ENCODE measurements around the gene SPI1. TPM values are rescaled to one million over a fixed set of nuclear protein-coding genes. Genes with fewer than 3 reads are reported as not detected.

Gene SPI1
- total RNA-seq, 1 donor from 2014 or later: not detected

DNA sequence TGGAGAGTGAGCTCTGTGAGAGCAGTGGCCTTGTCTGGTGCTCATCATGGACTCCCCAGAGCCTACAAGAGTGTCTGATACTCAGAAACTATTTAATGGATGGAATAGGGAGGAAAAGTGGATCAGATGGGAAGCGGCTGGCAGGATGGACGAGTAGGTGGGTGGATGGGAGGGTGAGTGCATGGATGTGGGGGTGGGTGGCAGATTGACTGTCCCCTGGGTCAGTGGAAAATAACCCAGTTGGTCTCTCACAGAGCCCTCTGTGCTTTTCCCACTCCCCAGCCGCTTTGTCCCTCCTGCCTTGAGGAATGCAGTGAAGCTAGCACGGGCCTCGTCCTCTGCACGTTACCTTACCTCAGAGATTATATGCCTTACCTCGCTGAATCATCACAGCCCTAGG, 5.9 kb downstream of the SPI1 start:
- TF ChIP-seq CTCF (IDR thresholded peaks at IDR 0.05; ENCODE audit: insufficient read depth, low read depth, low read length) (no peak), EZH2 (IDR thresholded peaks at IDR 0.05; ENCODE audit: insufficient read depth, low read length) (no peak)
- H3K36me3 ChIP-seq (ENCODE audit: insufficient read depth, low read length): no peaks in the 10 kb centered on the region
- H4K20me1 ChIP-seq (ENCODE audit: insufficient read depth, low read length): no peaks in the 10 kb centered on the region
- no peaks in the 10 kb centered on the region for H3K27me3 ChIP-seq (ENCODE audit: insufficient read depth, low read length)
- DNase-seq (ENCODE audit: low read depth): no peak
- Mint-ChIP-seq H3K27me3 (ENCODE audit: low read depth, unreplicated experiment) (peaks cover 7% of the 10 kb centered on the region), H3K27ac (ENCODE audit: unreplicated experiment) (no peak overlapping the region), H3K4me3 (ENCODE audit: unreplicated experiment) (no peak overlapping the region), H3K9me3 (ENCODE audit: unreplicated experiment) (no peaks in the 10 kb centered on the region), H3K4me1 (ENCODE audit: low read depth, unreplicated experiment) (peaks cover 11% of the 10 kb centered on the region), H3K36me3 (ENCODE audit: low read depth, unreplicated experiment) (no peaks in the 10 kb centered on the region)
- H3K4me1 ChIP-seq (ENCODE audit: insufficient read depth, low read length): peaks cover 6% of the 10 kb centered on the region
- no peak overlapping the region for H3K27ac ChIP-seq (ENCODE audit: low read depth, low read length)
- FAIRE-seq: no peak
- no peak overlapping the region for H2AFZ ChIP-seq (ENCODE audit: low read depth, low read length)
- no peak overlapping the region for H3K4me3 ChIP-seq (ENCODE audit: insufficient read depth, low read depth, low read length)
- no peaks in the 10 kb centered on the region for H3K79me2 ChIP-seq (ENCODE audit: insufficient read depth, low read length)
- H3K4me2 ChIP-seq (ENCODE audit: low read length): no peak overlapping the region
- no peak overlapping the region for H3K9ac ChIP-seq (ENCODE audit: low read length)
- H3K9me3 ChIP-seq (ENCODE audit: insufficient read depth, low read depth, low read length): no peaks in the 10 kb centered on the region

DNA sequence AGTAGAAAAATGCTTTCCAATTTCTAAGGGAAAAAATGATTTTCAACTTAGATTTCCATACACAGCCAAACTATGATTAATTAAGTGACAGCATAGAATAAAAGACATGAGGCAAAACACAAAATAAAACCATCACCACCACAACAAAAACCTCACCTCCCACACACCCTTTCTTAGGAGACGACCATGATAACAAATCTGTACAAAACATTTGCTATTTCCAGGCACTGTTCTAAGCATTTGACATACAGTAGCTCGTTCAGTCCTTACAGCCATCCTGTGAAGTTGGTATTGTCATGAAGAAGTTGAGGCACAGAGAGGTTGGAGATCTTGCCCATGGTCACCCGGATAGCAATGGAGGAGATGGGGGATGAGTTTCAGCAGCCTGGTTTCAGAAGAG, 8.7 kb downstream of the SPI1 start:
- no peaks in the 10 kb centered on the region for H3K36me3 ChIP-seq (ENCODE audit: insufficient read depth, low read length)
- peaks cover 5% of the 10 kb centered on the region for H3K4me1 ChIP-seq (ENCODE audit: insufficient read depth, low read length)
- no peaks in the 10 kb centered on the region for H3K36me3 Mint-ChIP-seq (ENCODE audit: low read depth, unreplicated experiment)
- DNase-seq (ENCODE audit: low read depth) (no peak), FAIRE-seq (no peak)
- H2AFZ ChIP-seq (ENCODE audit: low read depth, low read length): no peak overlapping the region
- no peak overlapping the region for H3K4me2 ChIP-seq (ENCODE audit: low read length)
- H3K4me3 ChIP-seq (ENCODE audit: insufficient read depth, low read depth, low read length): no peak overlapping the region
- H3K4me1 Mint-ChIP-seq (ENCODE audit: low read depth, unreplicated experiment): peaks cover 6% of the 10 kb centered on the region
- no peak overlapping the region for H3K27ac ChIP-seq (ENCODE audit: low read depth, low read length)
- H3K4me3 Mint-ChIP-seq (ENCODE audit: unreplicated experiment): no peak overlapping the region
- no peaks in the 10 kb centered on the region for H3K9me3 ChIP-seq (ENCODE audit: insufficient read depth, low read depth, low read length)
- H3K79me2 ChIP-seq (ENCODE audit: insufficient read depth, low read length): no peaks in the 10 kb centered on the region
- no peaks in the 10 kb centered on the region for H4K20me1 ChIP-seq (ENCODE audit: insufficient read depth, low read length)
- H3K27me3 ChIP-seq (ENCODE audit: insufficient read depth, low read length): peaks cover 4% of the 10 kb centered on the region
- H3K9ac ChIP-seq (ENCODE audit: low read length): no peak overlapping the region
- no peak for TF ChIP-seq EZH2 (IDR thresholded peaks at IDR 0.05; ENCODE audit: insufficient read depth, low read length)
- no peak for TF ChIP-seq CTCF (IDR thresholded peaks at IDR 0.05; ENCODE audit: insufficient read depth, low read depth, low read length)
- H3K9me3 Mint-ChIP-seq (ENCODE audit: unreplicated experiment): no peaks in the 10 kb centered on the region
- peak overlapping the region; percentile 19 for H3K27ac Mint-ChIP-seq (ENCODE audit: unreplicated experiment)
- H3K27me3 Mint-ChIP-seq (ENCODE audit: low read depth, unreplicated experiment): peaks cover 14% of the 10 kb centered on the region

DNA sequence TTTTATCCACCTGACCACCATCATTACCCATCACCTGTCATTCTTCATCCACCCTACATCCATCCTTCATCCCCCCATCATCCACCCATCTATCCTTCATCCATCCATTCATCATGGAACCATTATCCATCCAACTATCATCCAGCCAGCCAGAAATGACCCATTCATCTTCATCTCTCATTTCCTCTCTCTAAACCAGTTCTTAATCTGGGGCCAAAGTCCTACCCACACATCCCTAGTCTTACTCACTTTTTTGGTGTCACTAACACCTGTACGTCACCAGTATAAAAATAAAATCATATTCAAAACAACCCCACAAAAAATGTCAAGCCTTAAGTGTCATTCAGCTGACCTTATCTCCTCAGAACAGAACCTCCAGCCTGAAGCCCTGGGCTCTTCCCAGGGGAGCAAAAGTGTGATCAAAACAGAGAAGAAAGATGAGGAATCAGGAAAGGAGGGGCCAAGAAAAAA, 12.3 kb downstream of the SPI1 start:
- H2AFZ ChIP-seq (ENCODE audit: low read depth, low read length): no peak overlapping the region
- H3K4me2 ChIP-seq (ENCODE audit: low read length): no peak overlapping the region
- Mint-ChIP-seq H3K4me1 (ENCODE audit: low read depth, unreplicated experiment) (peaks cover 1% of the 10 kb centered on the region), H3K27me3 (ENCODE audit: low read depth, unreplicated experiment) (peaks cover 14% of the 10 kb centered on the region), H3K9me3 (ENCODE audit: unreplicated experiment) (no peaks in the 10 kb centered on the region), H3K27ac (ENCODE audit: unreplicated experiment) (no peak overlapping the region), H3K36me3 (ENCODE audit: low read depth, unreplicated experiment) (no peaks in the 10 kb centered on the region), H3K4me3 (ENCODE audit: unreplicated experiment) (no peak overlapping the region)
- no peak for FAIRE-seq
- no peak overlapping the region for H3K4me3 ChIP-seq (ENCODE audit: insufficient read depth, low read depth, low read length)
- no peaks in the 10 kb centered on the region for H3K79me2 ChIP-seq (ENCODE audit: insufficient read depth, low read length)
- no peaks in the 10 kb centered on the region for H3K4me1 ChIP-seq (ENCODE audit: insufficient read depth, low read length)
- no peaks in the 10 kb centered on the region for H3K36me3 ChIP-seq (ENCODE audit: insufficient read depth, low read length)
- TF ChIP-seq EZH2 (IDR thresholded peaks at IDR 0.05; ENCODE audit: insufficient read depth, low read length) (no peak), CTCF (IDR thresholded peaks at IDR 0.05; ENCODE audit: insufficient read depth, low read depth, low read length) (no peak)
- no peaks in the 10 kb centered on the region for H3K9me3 ChIP-seq (ENCODE audit: insufficient read depth, low read depth, low read length)
- no peak overlapping the region for H3K9ac ChIP-seq (ENCODE audit: low read length)
- H3K27me3 ChIP-seq (ENCODE audit: insufficient read depth, low read length): peaks cover 4% of the 10 kb centered on the region
- DNase-seq (ENCODE audit: low read depth): no peak
- no peak overlapping the region for H3K27ac ChIP-seq (ENCODE audit: low read depth, low read length)
- H4K20me1 ChIP-seq (ENCODE audit: insufficient read depth, low read length): no peaks in the 10 kb centered on the region

All from astrocyte (in vitro differentiated cells and primary cell).